GM06990 (cell line): ENCODE data around the gene BTBD17.

ENCODE experiments used
- DNase-seq: peaks from one replicate; pipeline ENCODE4 v3.0.0-alpha.2; 2011; ENCODE audit not compliant: insufficient read length; ENCODE audit errors: extremely low read depth
- H3K27me3 ChIP-seq: replicated peaks from 2 replicates; pipeline ENCODE4 v1.6.0; 2011; ENCODE audit warnings: low read length; ENCODE audit not compliant: control insufficient read depth, insufficient read depth
- H3K36me3 ChIP-seq: 2 replicates; pipeline ENCODE4 v1.5.1; 2011; ENCODE audit warnings: low read length; ENCODE audit not compliant: control insufficient read depth, insufficient read depth
- H3K4me3 ChIP-seq: replicated peaks from 2 replicates; pipeline ENCODE4 v1.5.1; 2011; ENCODE audit warnings: low read depth, mild to moderate bottlenecking, control low read depth, low read length
- CTCF ChIP-seq: IDR thresholded peaks from 2 replicates; pipeline ENCODE4 v1.5.1; 2011; ENCODE audit warnings: low read length, control low read depth, mild to moderate bottlenecking, inconsistent platforms; ENCODE audit not compliant: insufficient read depth, poor library complexity, severe bottlenecking

The BTBD17 gene

GRCh38 chr17:74328487-74328886, 33.2 kb downstream of the BTBD17 start:
- TF ChIP-seq CTCF, result no peak
- Histone ChIP-seq H3K36me3 (no peaks in the 10 kb centered on the region), H3K27me3 (peaks cover 3% of the 10 kb centered on the region; the same call in 1 of the 2 replicates), H3K4me3 (no peak overlapping the region)
- no peak for DNase-seq

- H3K36me3 ChIP-seq, result no peaks in the 10 kb centered on the region
- no peak for TF ChIP-seq CTCF
- peaks cover 5% of the 10 kb centered on the region for H3K27me3 ChIP-seq
- 0 out of 2 replicates have a peak overlapping the region, but pooled peaks have one; percentile 5 for H3K4me3 ChIP-seq
- DNase-seq, result no peak
Observed at GRCh38 chr17:74326506-74326905, 35.2 kb downstream of the BTBD17 start.

- Histone ChIP-seq H3K36me3 (no peaks in the 10 kb centered on the region), H3K4me3 (peak within 1 kb of the TSS; percentile 5; the same call in 1 of the 2 replicates), H3K27me3 (peaks cover 5% of the 10 kb centered on the region)
- no peak for TF ChIP-seq CTCF
- peak; percentile 56 for DNase-seq
Observed at GRCh38 chr17:74325743-74326379, 35.8 kb downstream of the BTBD17 start, which contains the start of gene KIF19. KIF19 (plus strand) TSS chr17:74326226; CDS start chr17:74326350, 124 bp downstream.

- no peak for DNase-seq
- H3K36me3 ChIP-seq, result no peaks in the 10 kb centered on the region
- no peak for TF ChIP-seq CTCF
- no peak overlapping the region; the same call in 1 of the 2 replicates for H3K4me3 ChIP-seq
- peaks cover 5% of the 10 kb centered on the region for H3K27me3 ChIP-seq
Observed at GRCh38 chr17:74325376-74325742, 36.3 kb downstream of the BTBD17 start.

- Histone ChIP-seq H3K27me3 (peaks cover 5% of the 10 kb centered on the region), H3K36me3 (no peaks in the 10 kb centered on the region), H3K4me3 (no peak overlapping the region)
- DNase-seq, result no peak
- no peak for TF ChIP-seq CTCF
Observed at GRCh38 chr17:74324521-74324920, 37.1 kb downstream of the BTBD17 start.
